Endodermal cell (in vitro differentiated cells): ENCODE results near the gene TXK. TPM values are rescaled to one million over a fixed set of nuclear protein-coding genes. Genes with fewer than 3 reads are reported as not detected.

Source experiments
- DNase-seq: peaks from one replicate; pipeline ENCODE4 v3.0.0-alpha.2; 2017
- H3K27ac ChIP-seq: 2 replicates; pipeline ENCODE4 v1.5.1; 2013; ENCODE audit warnings: mild to moderate bottlenecking, low read depth, low read length, moderate library complexity
- H3K27me3 ChIP-seq: 2 replicates; pipeline ENCODE4 v1.6.1; 2013; ENCODE audit warnings: mild to moderate bottlenecking, low read length, moderate library complexity; ENCODE audit not compliant: insufficient read depth, control insufficient read depth, poor library complexity, severe bottlenecking
- H3K36me3 ChIP-seq: 2 replicates; pipeline ENCODE4 v1.7.0; 2013; ENCODE audit warnings: mild to moderate bottlenecking, low read length, moderate library complexity; ENCODE audit not compliant: control insufficient read depth, insufficient read depth
- H3K4me1 ChIP-seq: one replicate; pipeline ENCODE4 v1.7.0; 2013; ENCODE audit warnings: low read length; ENCODE audit not compliant: control insufficient read depth, insufficient read depth
- H3K4me3 ChIP-seq: 2 replicates; pipeline ENCODE4 v1.5.1; 2013; ENCODE audit warnings: mild to moderate bottlenecking, low read length, moderate library complexity
- H3K9ac ChIP-seq: 2 replicates; pipeline ENCODE4 v1.6.1; 2013; ENCODE audit warnings: mild to moderate bottlenecking, low read length, moderate library complexity; ENCODE audit not compliant: poor library complexity, severe bottlenecking; ENCODE audit errors: extremely low read depth
- H3K9me3 ChIP-seq: 2 replicates; pipeline ENCODE4 v1.6.1; 2013; ENCODE audit warnings: mild to moderate bottlenecking, low read length, moderate library complexity; ENCODE audit not compliant: control insufficient read depth
- H3K27ac Mint-ChIP-seq: 2 replicates; pipeline ENCODE4 v1.8.0; 2020; ENCODE audit warnings: mixed read lengths
- H3K27me3 Mint-ChIP-seq: 2 replicates; pipeline ENCODE4 v1.8.0; 2021; ENCODE audit warnings: mild to moderate bottlenecking, mixed read lengths; ENCODE audit not compliant: insufficient read depth
- H3K36me3 Mint-ChIP-seq: 2 replicates; pipeline ENCODE4 v1.8.0; 2020; ENCODE audit warnings: low read depth, mixed read lengths
- H3K4me1 Mint-ChIP-seq: 2 replicates; pipeline ENCODE4 v1.8.0; 2020; ENCODE audit warnings: mixed read lengths
- H3K4me3 Mint-ChIP-seq: 2 replicates; pipeline ENCODE4 v1.8.0; 2020; ENCODE audit warnings: mild to moderate bottlenecking, moderate library complexity, mixed read lengths
- H3K9me3 Mint-ChIP-seq: 2 replicates; pipeline ENCODE4 v1.8.0; 2020; ENCODE audit warnings: mild to moderate bottlenecking, mixed read lengths
- CTCF ChIP-seq: fragments of 200-600 bp; sonication (generic); conservative IDR thresholded peaks from 2 replicates; pipeline ENCODE4 v1.5.0; 2021; ENCODE audit warnings: antibody characterized with exemption, mild to moderate bottlenecking
- WGBS, 2 experiments: methylation state at CpG; one replicate each; pipeline versions ENCODE4 v1.1.5 to v1.1.7; 2013; ENCODE audit warnings: missing lambda C conversion rate in 2 of 2, mixed read lengths in 1 of 2; ENCODE audit not compliant: insufficient coverage in 1 of 2, insufficient read length in 1 of 2; 5-methylcytosine and 5-hydroxymethylcytosine counted together
- total RNA-seq, 2 donors: library from RNA; stranded (reverse); fragmentation: NEBNext Ultra II Directional in 1 of 2; extraction: Animal tissue kit (Norgen Biotek cat#: 25700) in 1 of 2; gene quantifications; 2 replicates in 1 of 2; 3 replicates in 1 of 2; pipeline ENCODE4 v1.2.1, GENCODE V29; 2021

Gene TXK
- total RNA-seq, 2 donors from 2014 or later: 0.66 to 0.68 TPM

GRCh38 chr4:48163746-48164145 lies 29.7 kb upstream of the TXK start:
- Histone ChIP-seq H3K9ac (no peak overlapping the region), H3K4me3 (no peak overlapping the region), H3K4me1 (no peaks in the 10 kb centered on the region), H3K27ac (no peak overlapping the region), H3K9me3 (no peaks in the 10 kb centered on the region), H3K27me3 (no peaks in the 10 kb centered on the region), H3K36me3 (no peaks in the 10 kb centered on the region)
- Mint-ChIP-seq H3K4me1 (peaks cover 4% of the 10 kb centered on the region), H3K27me3 (no peaks in the 10 kb centered on the region), H3K9me3 (no peaks in the 10 kb centered on the region), H3K27ac (no peak overlapping the region), H3K36me3 (peaks cover 11% of the 10 kb centered on the region), H3K4me3 (no peak overlapping the region)
- 90 to 100% methylated on average over 1 of the region's 1 CpG for WGBS, 2 experiments
- DNase-seq: no peak
- TF ChIP-seq CTCF: no peak

- Histone ChIP-seq H3K27me3 (no peaks in the 10 kb centered on the region), H3K4me3 (no peak overlapping the region), H3K4me1 (no peaks in the 10 kb centered on the region), H3K9me3 (peaks cover 1% of the 10 kb centered on the region), H3K27ac (no peak overlapping the region), H3K36me3 (no peaks in the 10 kb centered on the region), H3K9ac (no peak overlapping the region)
- Mint-ChIP-seq H3K27me3 (no peaks in the 10 kb centered on the region), H3K9me3 (peaks cover 2% of the 10 kb centered on the region), H3K27ac (no peak overlapping the region), H3K4me1 (no peaks in the 10 kb centered on the region), H3K36me3 (peaks cover 12% of the 10 kb centered on the region), H3K4me3 (no peak overlapping the region)
- DNase-seq: no peak
- WGBS, 2 experiments: 92 to 93% methylated on average over 3 to 4 of the region's 4 CpGs
- no peak for TF ChIP-seq CTCF
Measured at GRCh38 chr4:48162162-48162561, 28.1 kb upstream of the TXK start.

- H3K27ac Mint-ChIP-seq: no peak overlapping the region
- H3K4me3 ChIP-seq: no peak overlapping the region
- no peaks in the 10 kb centered on the region for H3K27me3 Mint-ChIP-seq
- H3K36me3 ChIP-seq: peaks cover 24% of the 10 kb centered on the region
- no peak for TF ChIP-seq CTCF
- WGBS, 2 experiments: 40 to 59% methylated on average over 2 to 3 of the region's 3 CpGs
- H3K9ac ChIP-seq: no peak overlapping the region
- H3K36me3 Mint-ChIP-seq: peaks cover 56% of the 10 kb centered on the region
- no peaks in the 10 kb centered on the region for H3K4me1 ChIP-seq
- H3K9me3 ChIP-seq: peaks cover 47% of the 10 kb centered on the region
- no peak overlapping the region for H3K4me3 Mint-ChIP-seq
- no peaks in the 10 kb centered on the region for H3K27me3 ChIP-seq
- H3K4me1 Mint-ChIP-seq: no peaks in the 10 kb centered on the region
- no peak for DNase-seq
- H3K27ac ChIP-seq: no peak overlapping the region
- H3K9me3 Mint-ChIP-seq: peaks cover 44% of the 10 kb centered on the region
Measured at GRCh38 chr4:48157271-48157670, 23.2 kb upstream of the TXK start.
